Kidney epithelial cell (primary cell): ENCODE measurements around the gene RELB. TPM values are rescaled to one million over a fixed set of nuclear protein-coding genes. Genes with fewer than 3 reads are reported as not detected.
"Not testable (repeated sequence)": the region's sequence is repeated elsewhere in the genome, so short reads cannot be mapped to it uniquely, and the experiment has no call there.

Experiments used
- DNase-seq: peaks from one replicate; pipeline ENCODE4 v3.0.0-alpha.2; 2010; ENCODE audit warnings: low read depth
- H3K27me3 ChIP-seq: 2 replicates; pipeline ENCODE4 v1.6.0; 2011; ENCODE audit warnings: low read length; ENCODE audit not compliant: control insufficient read depth, insufficient read depth
- H3K36me3 ChIP-seq: 2 replicates; pipeline ENCODE4 v1.5.1; 2011; ENCODE audit warnings: low read length; ENCODE audit not compliant: control insufficient read depth, insufficient read depth
- H3K4me3 ChIP-seq: 2 replicates; pipeline ENCODE4 v1.5.1; 2011; ENCODE audit warnings: low read depth, mild to moderate bottlenecking, control low read depth, low read length
- total RNA-seq: library from RNA; depleted of rRNA; stranded (reverse); fragments of >200 nt; gene quantifications from 2 replicates; pipeline ENCODE4 v1.2.3, GENCODE V29; 2015
- TF ChIP-seq, protein P1 (sequence below): IDR thresholded peaks from 2 replicates; pipeline ENCODE4 v1.5.1; 2011; ENCODE audit warnings: mild to moderate bottlenecking, moderate library complexity, low read length, control low read depth, inconsistent platforms; ENCODE audit not compliant: insufficient read depth, poor library complexity, severe bottlenecking

The RELB gene
- total RNA-seq, 1 donor from 2014 or later, result 60.0 TPM

DNA sequence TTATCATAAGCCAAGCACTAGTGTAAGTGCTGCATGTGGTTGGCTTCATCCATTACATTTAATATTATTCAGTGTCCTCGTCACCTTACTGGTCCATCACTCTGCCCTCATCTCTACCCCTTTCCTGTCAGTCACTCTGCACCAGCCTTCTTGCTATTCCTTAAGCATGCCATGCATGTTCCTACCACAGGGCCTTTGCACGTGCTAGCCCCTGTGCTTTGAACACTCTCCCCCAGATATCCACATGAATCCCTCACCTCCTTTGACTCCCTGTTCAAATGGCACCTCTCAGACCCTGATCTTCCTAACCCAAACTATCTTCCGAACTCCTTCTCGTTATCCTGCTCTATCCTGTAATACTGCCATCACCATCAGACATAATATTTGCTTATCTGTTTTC lies 3.2 kb upstream of the RELB start:
- no peaks in the 10 kb centered on the region for H3K27me3 ChIP-seq
- TF ChIP-seq, protein P1, sequence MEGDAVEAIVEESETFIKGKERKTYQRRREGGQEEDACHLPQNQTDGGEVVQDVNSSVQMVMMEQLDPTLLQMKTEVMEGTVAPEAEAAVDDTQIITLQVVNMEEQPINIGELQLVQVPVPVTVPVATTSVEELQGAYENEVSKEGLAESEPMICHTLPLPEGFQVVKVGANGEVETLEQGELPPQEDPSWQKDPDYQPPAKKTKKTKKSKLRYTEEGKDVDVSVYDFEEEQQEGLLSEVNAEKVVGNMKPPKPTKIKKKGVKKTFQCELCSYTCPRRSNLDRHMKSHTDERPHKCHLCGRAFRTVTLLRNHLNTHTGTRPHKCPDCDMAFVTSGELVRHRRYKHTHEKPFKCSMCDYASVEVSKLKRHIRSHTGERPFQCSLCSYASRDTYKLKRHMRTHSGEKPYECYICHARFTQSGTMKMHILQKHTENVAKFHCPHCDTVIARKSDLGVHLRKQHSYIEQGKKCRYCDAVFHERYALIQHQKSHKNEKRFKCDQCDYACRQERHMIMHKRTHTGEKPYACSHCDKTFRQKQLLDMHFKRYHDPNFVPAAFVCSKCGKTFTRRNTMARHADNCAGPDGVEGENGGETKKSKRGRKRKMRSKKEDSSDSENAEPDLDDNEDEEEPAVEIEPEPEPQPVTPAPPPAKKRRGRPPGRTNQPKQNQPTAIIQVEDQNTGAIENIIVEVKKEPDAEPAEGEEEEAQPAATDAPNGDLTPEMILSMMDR, result no peak
- no peak overlapping the region for H3K4me3 ChIP-seq
- no peak for DNase-seq
- peaks cover 1% of the 10 kb centered on the region for H3K36me3 ChIP-seq

DNA sequence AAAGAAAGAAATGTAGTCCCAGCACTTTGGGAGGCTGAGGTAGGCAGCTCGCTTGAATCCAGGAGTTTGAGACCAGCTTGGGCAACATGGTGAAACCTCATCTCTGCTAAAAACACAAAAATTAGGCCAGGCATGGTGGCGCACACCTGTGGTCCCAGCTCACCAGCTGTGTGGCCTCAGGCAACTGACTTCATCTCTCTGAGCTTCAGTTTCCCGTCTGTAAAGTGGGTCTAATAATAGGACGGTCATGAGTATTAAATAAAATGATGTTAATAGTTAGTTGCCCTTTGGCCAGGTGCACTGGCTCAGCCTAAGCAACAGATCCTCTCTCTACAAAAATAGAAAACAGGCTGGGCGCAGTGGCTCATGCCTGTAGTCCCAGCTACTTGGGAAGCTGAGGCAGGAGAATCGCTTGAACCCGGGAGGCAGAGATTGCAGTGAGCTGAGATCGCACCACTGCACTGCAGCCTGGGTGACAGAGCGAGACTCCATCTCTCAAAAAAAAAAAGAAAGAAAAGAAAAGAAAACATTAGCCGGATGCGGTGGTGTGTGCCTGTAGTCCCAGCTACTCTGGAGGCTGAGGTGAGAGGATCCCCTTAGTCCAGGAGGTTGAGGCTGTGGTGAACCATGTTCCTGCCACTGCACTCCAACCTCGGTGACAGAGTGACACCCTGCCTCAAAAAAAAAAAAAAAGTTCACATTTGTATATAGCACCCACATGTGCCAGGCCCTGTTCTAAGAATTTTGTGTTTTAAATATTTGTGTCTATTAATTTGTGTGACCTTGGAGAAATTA lies 1.9 kb upstream of the RELB start:
- DNase-seq, H3K36me3 ChIP-seq, H3K4me3 ChIP-seq, H3K27me3 ChIP-seq: not testable (repeated sequence)

DNA sequence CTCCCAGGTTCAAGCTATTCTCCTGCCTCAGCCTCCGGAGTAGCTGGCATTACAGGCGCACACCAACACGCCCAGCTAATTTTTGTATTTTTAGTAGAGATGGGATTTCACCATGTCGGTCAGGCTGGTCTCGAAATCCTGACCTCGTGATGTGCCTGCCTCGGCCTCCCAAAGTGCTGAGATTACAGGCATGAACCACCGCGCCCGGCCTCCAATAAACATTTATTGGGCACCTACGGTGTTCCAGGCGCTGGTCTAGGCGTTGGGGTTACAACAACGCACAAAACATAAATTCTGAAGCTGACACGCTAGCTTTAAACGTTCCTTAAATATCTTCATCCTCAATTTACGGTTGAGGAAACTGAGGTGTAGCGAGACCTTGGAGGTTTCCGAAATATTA lies 599 bp upstream of the RELB start:
- H3K27me3 ChIP-seq, result not testable (repeated sequence)
- H3K4me3 ChIP-seq, result peak overlapping the region; percentile 8

DNA sequence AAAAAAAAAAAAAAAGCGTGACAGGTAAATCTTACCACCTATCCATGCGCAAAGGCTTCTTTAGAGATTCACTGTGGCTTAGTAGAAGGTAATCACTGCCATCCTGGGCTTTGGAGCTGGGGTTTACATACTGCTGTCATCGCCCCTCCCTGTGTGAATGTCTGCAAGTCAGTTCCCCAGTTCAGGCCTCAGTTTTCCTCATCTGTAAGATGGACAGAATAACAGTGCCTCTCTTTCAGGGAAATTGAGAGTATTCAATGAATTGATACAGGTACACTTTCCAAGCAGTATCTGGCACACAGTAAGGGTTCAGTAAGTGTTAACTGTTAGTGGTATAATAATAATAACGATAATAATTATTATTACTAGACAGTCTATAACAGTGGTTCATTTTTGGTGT lies 2.2 kb downstream of the RELB start:
- Histone ChIP-seq H3K27me3 (no peaks in the 10 kb centered on the region), H3K36me3 (peaks cover 4% of the 10 kb centered on the region), H3K4me3 (no peak overlapping the region)
- DNase-seq, result no peak
- TF ChIP-seq, protein P1, result no peak

More for the DNA sequence above, 599 bp upstream of the RELB start:
- H3K36me3 ChIP-seq, DNase-seq: not testable (repeated sequence)

DNA sequence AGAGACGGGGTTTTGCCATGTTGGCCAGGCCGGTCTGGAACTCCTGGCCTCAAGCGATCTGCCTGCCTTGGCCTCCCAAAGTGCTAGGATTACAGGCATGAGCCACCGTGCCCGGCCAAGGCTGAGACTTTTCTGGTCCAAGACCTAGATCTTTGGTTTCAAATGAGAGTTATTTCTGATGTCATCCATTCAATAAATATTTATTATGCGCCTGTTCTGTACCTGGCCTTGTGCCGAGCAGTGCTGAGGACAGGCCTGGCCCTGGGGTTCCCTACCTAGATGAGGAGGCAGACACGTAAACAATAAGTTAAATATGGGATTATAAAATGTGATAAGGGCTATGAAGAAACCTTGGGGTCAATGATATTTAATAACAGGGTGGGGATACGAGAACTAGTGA lies 4.5 kb downstream of the RELB start:
- Histone ChIP-seq H3K4me3 (no peak overlapping the region), H3K27me3 (no peaks in the 10 kb centered on the region), H3K36me3 (peaks cover 4% of the 10 kb centered on the region)
- no peak for DNase-seq
- TF ChIP-seq, protein P1, result no peak

DNA sequence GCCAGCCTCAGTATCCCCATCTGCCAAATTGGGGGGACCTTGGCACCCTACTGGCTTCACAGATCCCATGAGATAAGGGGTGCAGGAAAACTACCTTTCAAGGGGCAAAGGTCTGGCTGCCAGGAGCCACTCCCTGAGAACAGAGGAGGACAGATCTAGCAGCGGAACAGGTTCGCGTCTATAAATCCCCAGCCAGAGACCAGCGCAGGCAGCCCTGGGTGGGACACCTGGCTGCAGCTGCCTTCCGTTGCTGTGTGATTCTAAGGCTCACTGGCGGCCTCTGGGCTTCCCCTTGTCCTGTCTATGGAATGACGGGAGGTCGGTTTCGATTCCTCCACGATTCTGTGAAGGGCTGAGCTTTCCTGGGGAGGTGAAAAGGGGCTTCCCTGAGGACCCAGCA lies 7.3 kb downstream of the RELB start:
- Histone ChIP-seq H3K27me3 (no peaks in the 10 kb centered on the region), H3K4me3 (no peak overlapping the region), H3K36me3 (peaks cover 2% of the 10 kb centered on the region)
- DNase-seq, result no peak
- TF ChIP-seq, protein P1, result no peak
